Measurements from ENCODE around the gene NAV2.
A peak's percentile ranks its signal among the peaks of the same experiment; 100 is the strongest.

DNA sequence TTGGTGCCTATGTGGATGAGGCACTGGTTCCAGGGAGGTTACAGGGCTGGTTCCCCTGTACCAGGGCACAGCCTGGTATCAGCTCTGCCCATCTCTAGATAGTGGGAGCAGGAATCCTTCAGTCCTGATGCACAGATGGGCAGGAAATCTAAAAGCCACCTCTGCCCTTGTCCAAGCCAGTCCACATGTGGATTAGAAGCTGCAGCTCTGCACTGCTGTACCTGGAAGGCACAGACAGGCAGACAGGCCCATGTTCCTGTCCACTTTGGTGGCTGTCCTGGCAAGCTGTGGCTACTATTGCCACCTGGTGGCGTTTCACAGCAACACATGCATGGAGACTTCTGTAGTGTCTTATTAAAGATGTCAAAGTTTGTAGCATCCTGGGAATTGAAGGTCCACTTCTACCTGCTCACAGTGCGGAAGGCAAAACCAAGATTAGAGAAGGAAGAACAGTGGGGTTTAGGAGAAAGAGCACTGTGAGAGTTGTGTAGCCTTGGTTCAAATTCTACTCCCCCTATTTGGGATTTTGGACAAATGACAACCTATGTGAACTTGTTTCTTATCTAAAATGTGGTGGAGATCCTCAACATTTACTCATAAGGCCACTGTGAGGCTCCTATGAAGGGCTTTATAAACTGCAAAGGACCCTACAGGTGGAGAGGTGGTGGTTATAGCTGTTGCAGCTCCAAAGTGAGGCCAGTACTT is 30.1 kb downstream of the NAV2 start:
- TF ChIP-seq, protein P1, sequence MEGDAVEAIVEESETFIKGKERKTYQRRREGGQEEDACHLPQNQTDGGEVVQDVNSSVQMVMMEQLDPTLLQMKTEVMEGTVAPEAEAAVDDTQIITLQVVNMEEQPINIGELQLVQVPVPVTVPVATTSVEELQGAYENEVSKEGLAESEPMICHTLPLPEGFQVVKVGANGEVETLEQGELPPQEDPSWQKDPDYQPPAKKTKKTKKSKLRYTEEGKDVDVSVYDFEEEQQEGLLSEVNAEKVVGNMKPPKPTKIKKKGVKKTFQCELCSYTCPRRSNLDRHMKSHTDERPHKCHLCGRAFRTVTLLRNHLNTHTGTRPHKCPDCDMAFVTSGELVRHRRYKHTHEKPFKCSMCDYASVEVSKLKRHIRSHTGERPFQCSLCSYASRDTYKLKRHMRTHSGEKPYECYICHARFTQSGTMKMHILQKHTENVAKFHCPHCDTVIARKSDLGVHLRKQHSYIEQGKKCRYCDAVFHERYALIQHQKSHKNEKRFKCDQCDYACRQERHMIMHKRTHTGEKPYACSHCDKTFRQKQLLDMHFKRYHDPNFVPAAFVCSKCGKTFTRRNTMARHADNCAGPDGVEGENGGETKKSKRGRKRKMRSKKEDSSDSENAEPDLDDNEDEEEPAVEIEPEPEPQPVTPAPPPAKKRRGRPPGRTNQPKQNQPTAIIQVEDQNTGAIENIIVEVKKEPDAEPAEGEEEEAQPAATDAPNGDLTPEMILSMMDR (IDR thresholded peaks at IDR 0.05; ENCODE audit: low read length) = peak; percentile 87
- TF ChIP-seq EZH2phosphoT487 (IDR thresholded peaks at IDR 0.05; ENCODE audit: low read length) (no peak), EZH2 (optimal IDR thresholded peaks at IDR 0.05; ENCODE audit: low read depth, low read length) (no peak)
